Stimulated activated effector memory CD8-positive, alpha-beta T cell treated with anti-CD3 and anti-CD28 coated beads, Interleukin-12 subunit alpha, Interleukin-12 subunit beta, amount 100 ng/mL, for 72 hours (primary cell): Measurements from ENCODE around the gene PRKG1.

ENCODE experiments used
- ATAC-seq: fragments of 150-1000 bp; cut with Tn5 transposase; 2 replicates; pipeline ENCODE4 v1.10.0; 2021
- DNase-seq, 2 donors: peaks; one replicate each; pipeline ENCODE4 v3.0.0; 2021 to 2022; ENCODE audit warnings: low spot score in 2 of 2
- H3K27ac Mint-ChIP-seq: one replicate; pipeline ENCODE4 v1.8.0; 2022; ENCODE audit warnings: mild to moderate bottlenecking, mixed read lengths
- H3K36me3 Mint-ChIP-seq: one replicate; pipeline ENCODE4 v1.8.0; 2022; ENCODE audit warnings: mild to moderate bottlenecking, mixed read lengths
- H3K4me1 Mint-ChIP-seq: one replicate; pipeline ENCODE4 v1.8.0; 2022; ENCODE audit warnings: mixed read lengths
- H3K4me3 Mint-ChIP-seq: one replicate; pipeline ENCODE4 v1.8.0; 2022; ENCODE audit warnings: mild to moderate bottlenecking, mixed read lengths
- H3K9me3 Mint-ChIP-seq: one replicate; pipeline ENCODE4 v1.8.0; 2022; ENCODE audit warnings: mixed read lengths

Gene PRKG1

DNA sequence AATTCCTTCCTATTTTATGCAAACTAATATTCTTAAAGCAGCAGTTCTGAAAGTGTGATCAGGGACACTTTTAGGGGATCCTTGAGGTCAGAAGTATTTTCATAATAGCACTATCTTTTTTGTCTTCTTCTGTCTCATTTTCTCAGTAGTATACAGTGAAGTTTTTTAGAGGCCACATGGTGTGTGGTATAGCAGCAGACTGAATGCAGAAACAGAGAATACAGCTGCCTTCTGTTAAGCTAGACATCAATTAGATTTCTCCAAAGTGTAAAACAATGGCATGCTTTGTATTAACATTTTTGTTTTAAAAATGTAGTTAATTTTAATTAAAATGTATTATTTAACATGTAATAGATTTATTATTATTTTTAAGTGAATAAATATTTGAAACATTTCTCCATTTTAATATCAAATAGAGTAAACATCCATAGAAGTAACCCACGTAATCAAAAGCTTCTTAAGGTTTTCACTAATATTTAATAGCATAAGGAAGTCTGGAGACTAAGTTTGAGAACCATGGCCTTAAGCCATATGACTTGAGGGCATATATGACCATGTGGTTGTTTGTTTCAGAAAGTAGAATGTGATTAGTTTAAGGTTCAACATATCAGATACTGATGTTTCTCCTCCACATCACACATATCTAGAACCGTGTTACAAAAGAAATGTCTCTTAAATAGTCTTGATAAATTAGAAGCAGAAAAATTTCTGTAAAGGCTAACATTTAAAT lies 94.0 kb downstream of the PRKG1 start:
- DNase-seq (no peak), ATAC-seq (no peak)
- no peak overlapping the region for H3K4me3 Mint-ChIP-seq
- no peak overlapping the region for H3K27ac Mint-ChIP-seq
- H3K36me3 Mint-ChIP-seq, result no peaks in the 10 kb centered on the region
- no peaks in the 10 kb centered on the region for H3K4me1 Mint-ChIP-seq
- H3K9me3 Mint-ChIP-seq, result no peaks in the 10 kb centered on the region

DNA sequence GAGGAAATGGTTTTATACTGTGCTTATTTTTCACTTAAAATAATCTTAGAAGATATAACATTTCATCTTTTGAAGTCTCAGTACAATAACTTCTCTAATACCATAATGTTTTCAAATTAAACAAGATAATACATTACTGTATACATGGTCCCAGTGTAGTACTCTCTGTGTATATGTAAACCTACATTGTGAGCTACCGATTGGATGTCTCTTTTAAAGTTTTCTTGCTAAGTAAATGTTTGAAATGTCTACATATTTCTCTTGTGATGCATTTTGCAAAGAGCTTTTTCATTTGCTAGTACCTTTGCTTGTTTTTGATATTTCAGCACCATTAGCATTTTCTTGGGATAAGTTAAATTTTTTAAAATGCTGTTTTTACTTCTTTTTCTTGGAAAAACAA lies 94.8 kb downstream of the PRKG1 start:
- Mint-ChIP-seq H3K9me3 (no peaks in the 10 kb centered on the region), H3K4me1 (no peaks in the 10 kb centered on the region), H3K36me3 (no peaks in the 10 kb centered on the region), H3K4me3 (no peak overlapping the region), H3K27ac (no peak overlapping the region)
- no peak for DNase-seq
- ATAC-seq, result no peak

DNA sequence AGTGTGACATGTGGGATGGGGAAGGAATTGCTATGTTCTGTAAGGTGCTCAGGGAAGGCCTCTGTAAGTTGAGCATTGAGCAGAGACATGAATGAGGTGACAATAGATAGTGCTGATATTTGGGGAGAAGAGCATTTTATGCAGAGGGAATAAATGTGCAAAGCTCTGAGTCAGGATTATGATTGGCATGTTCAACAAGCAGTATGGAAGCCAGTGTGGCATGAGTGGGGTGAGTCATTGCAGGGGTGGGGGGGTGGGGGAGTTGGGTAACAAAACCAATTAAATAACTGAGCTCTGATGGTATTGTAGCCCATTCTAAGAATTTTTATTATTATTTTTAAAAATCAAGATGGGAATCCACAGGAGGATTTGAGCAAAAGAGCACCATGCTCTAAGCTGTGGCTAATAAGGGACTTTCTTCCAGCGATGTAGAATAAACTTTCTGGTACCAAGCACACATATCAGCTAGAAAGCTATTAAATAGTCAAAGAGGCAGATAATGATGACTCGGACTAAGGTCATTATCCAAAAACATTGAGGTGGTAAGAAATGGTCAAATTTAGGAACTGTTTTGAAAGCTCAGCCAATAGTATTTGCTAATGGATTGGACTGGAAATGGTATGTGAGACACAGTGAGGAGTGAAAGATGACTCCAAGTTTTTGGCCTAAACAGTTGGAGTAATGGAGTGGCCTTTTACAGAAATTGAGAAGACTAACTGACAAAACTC lies 96.4 kb downstream of the PRKG1 start:
- DNase-seq (no peak), ATAC-seq (no peak)
- H3K4me3 Mint-ChIP-seq, result no peak overlapping the region
- no peaks in the 10 kb centered on the region for H3K36me3 Mint-ChIP-seq
- H3K27ac Mint-ChIP-seq, result no peak overlapping the region
- no peaks in the 10 kb centered on the region for H3K9me3 Mint-ChIP-seq
- no peaks in the 10 kb centered on the region for H3K4me1 Mint-ChIP-seq

DNA sequence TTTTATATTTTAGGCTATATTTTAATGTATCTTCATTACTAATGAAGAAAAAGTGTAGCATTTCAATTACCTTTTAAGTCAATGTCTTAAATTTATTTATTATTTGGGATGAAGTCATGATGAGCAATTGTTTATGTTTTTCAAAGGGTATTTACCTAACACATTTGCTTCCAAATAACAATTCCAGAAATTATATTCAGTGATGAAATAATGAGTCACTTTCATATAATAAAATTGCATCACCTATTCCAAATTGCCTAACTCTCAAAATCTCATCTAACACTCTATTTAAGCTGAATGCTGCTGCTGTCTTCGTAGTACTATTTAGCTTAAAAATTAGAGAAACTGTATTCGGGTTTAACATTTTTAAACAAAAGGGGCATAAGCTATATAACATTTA lies 97.7 kb downstream of the PRKG1 start:
- Mint-ChIP-seq H3K36me3 (no peaks in the 10 kb centered on the region), H3K4me3 (no peak overlapping the region), H3K4me1 (no peaks in the 10 kb centered on the region), H3K9me3 (no peaks in the 10 kb centered on the region), H3K27ac (no peak overlapping the region)
- no peak for DNase-seq
- ATAC-seq, result no peak

DNA sequence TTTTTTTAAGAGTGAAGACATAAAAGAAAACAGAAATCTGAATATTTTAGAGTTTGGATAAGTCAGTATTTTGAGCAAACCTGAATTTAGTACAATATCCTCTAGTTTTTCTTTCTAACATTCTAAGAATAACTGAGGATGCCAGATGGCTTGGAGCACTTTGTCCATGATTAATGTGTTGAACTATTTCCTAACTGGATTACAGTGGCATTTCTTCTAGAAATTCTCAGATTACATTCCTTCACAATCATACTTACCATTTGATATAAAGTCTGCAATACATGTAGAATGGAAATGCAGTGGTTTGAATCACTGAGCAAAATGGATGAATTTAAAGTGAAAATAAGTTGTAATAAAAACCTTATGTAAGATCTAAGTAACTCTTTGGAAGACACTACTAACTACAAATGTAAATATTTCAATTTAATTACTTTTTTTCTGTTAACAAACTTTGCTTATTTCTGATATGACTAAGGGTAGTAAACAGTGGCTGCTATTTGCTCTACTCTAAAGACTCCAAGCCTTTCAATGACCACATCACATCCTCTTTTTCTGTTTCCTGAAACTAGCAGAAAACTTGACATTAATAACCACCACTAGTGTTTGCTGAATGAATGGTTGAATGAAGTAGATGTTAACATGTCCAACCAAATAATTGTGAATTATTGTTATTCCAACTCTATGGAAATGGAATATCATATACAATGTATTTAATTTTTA lies 102.8 kb downstream of the PRKG1 start:
- H3K36me3 Mint-ChIP-seq, result no peaks in the 10 kb centered on the region
- H3K9me3 Mint-ChIP-seq, result no peaks in the 10 kb centered on the region
- no peak overlapping the region for H3K4me3 Mint-ChIP-seq
- no peak overlapping the region for H3K27ac Mint-ChIP-seq
- DNase-seq (no peak), ATAC-seq (no peak)
- no peaks in the 10 kb centered on the region for H3K4me1 Mint-ChIP-seq

DNA sequence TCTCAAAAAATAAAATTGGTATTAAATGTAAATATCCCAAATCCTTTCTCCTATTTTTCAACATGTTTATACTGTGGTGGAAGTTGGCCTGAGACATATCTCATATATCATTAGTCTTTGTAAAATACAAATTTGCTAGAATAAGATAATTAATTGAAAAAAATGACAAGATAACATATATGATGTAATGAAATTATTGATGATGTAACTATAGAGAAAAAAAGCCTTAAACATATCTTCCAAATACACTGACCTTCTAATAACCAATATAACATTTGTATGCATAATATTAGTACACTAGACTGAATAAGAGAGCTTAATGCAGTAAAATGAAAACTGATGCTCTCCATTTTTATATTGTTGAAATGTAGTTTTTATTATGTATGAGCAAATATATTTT lies 104.3 kb downstream of the PRKG1 start:
- ATAC-seq, result no peak
- H3K27ac Mint-ChIP-seq, result no peak overlapping the region
- H3K36me3 Mint-ChIP-seq, result no peaks in the 10 kb centered on the region
- DNase-seq, result no peak
- H3K9me3 Mint-ChIP-seq, result no peaks in the 10 kb centered on the region
- H3K4me3 Mint-ChIP-seq, result no peak overlapping the region
- H3K4me1 Mint-ChIP-seq, result no peaks in the 10 kb centered on the region

DNA sequence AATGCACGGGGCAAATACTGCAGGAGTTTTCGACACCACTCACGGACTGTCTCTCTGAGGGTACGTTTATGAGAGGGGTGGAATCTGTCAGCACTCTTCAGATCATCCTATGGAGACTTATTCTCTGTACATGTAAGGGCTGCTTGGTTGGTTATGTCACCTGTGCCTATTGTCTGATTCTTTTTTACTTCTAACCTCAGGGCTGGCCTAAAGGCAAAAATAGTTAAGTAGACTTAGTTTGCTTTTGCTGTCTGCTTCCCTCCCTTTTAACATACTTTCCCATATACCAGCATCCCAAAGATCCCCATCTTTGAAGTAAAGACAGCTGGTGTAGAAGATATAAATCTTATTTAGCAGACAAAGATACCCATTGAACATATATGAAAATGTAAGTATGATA lies 105.9 kb downstream of the PRKG1 start:
- no peak for DNase-seq
- no peak for ATAC-seq
- H3K4me3 Mint-ChIP-seq, result no peak overlapping the region
- H3K36me3 Mint-ChIP-seq, result no peaks in the 10 kb centered on the region
- no peaks in the 10 kb centered on the region for H3K4me1 Mint-ChIP-seq
- no peaks in the 10 kb centered on the region for H3K9me3 Mint-ChIP-seq
- H3K27ac Mint-ChIP-seq, result no peak overlapping the region

DNA sequence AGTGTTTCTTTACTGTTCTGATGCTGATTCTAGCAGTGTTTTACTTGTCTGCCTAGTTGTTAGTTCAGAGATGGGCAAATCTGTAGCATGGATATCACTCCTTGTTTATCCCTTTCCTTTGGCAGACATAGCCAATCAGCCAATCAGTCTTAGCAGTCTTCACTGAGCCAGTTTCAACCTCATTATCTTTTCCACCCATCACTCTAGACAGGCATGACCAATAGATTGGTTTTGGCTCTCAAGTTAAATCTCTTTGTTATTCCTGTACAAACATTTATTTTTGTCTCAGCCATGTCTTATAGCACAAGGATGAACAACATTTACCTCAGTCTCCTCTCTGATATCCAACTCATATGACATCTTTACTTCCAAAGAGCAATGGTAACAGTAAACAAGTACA lies 109.5 kb downstream of the PRKG1 start:
- Mint-ChIP-seq H3K4me1 (no peaks in the 10 kb centered on the region), H3K9me3 (no peaks in the 10 kb centered on the region), H3K27ac (no peak overlapping the region), H3K36me3 (no peaks in the 10 kb centered on the region), H3K4me3 (no peak overlapping the region)
- ATAC-seq, result no peak
- DNase-seq, result no peak

DNA sequence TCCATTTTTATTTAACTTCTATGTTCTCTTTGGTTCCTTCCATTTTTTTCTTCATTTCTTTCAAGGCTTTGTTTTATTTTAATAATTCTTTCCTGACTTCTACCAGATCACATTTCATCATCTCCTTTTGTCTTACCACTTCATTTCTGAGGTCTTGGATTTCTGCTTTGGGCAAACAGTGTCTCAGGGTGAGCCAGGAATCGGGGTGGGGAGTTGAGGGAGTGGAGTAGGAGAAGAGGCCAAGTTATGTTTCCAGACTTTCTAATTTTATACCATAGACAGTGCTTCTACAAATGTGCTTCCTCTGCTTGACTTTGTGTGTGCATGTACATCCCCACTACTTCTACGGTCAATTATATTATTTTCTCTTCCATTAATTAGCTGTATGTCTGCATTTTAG lies 112.1 kb downstream of the PRKG1 start:
- Mint-ChIP-seq H3K4me1 (no peaks in the 10 kb centered on the region), H3K27ac (no peak overlapping the region), H3K9me3 (no peaks in the 10 kb centered on the region), H3K36me3 (no peaks in the 10 kb centered on the region), H3K4me3 (no peak overlapping the region)
- ATAC-seq, result no peak
- no peak for DNase-seq

DNA sequence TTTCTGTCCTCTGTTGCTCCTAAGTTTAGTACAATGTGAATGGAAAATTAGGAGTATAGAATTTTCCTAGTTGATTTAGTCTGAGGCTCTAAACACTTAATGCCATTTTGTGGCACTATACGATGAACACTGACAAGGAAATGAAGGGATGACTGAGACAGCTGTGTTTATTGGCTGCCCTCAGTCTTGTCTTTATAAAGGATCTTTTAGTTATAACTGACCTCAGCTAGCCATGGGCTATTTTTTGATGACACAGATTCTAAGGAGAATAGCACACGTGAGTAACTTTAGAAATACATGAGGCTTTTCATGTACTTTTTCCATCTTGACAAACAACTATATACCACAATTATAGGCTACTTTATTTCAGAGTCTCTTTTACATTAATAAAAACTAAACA lies 113.7 kb downstream of the PRKG1 start:
- no peak for ATAC-seq
- H3K36me3 Mint-ChIP-seq, result no peaks in the 10 kb centered on the region
- no peaks in the 10 kb centered on the region for H3K4me1 Mint-ChIP-seq
- H3K9me3 Mint-ChIP-seq, result no peaks in the 10 kb centered on the region
- no peak for DNase-seq
- no peak overlapping the region for H3K27ac Mint-ChIP-seq
- no peak overlapping the region for H3K4me3 Mint-ChIP-seq

DNA sequence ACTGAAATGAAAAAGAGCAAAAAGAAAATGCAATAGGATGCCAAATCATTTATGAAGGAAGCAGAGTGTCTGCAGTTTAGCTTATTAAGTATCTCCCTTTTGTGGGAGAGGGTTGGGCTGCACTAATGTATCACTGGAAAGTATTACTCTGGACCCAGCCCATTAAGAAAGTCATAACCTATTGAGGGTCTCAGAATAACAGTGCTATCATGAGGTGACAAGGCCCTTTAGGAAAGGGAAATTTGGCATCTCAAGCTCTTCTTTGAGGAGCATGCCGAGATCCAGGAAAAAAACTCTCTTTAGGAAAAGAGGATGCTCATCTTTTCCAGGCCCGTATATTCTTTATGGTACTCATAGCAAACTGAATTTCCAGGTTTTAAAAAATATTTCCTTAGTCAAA lies 114.6 kb downstream of the PRKG1 start:
- no peak overlapping the region for H3K27ac Mint-ChIP-seq
- DNase-seq, result no peak
- ATAC-seq, result no peak

DNA sequence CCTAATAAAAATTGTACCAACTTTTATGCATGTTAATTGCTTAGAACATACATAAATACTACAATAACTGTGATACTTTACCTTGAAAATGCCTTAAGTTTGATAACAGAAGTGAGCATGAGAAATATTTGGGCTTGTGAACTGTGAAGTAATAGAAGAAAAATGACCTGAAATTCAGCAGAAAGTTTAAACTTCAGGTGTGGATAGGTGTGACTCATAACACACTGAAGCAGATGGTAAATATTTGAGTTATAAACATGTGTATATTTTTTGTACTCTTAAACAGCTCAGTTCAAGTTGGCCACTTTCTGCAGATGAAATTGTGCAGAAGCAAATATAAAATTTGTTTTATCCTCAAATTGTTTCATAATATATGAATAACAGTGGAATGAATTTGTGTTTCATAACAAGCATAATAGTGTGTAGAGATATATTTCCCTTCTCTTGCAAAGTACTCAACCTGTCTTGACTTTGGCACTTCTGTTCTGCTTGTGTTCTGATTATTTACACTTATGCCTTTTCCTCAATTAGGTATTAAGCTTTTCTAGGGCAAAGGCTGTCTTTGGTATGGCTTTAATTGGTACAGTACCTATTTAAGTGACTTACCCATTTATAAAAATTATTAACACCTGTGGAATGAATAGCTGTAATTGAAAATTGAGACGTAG lies 122.4 kb downstream of the PRKG1 start:
- Mint-ChIP-seq H3K27ac (no peak overlapping the region), H3K9me3 (no peaks in the 10 kb centered on the region), H3K4me3 (no peak overlapping the region), H3K4me1 (no peaks in the 10 kb centered on the region), H3K36me3 (no peaks in the 10 kb centered on the region)
- DNase-seq, result no peak
- ATAC-seq, result no peak

More for the DNA sequence above, 114.6 kb downstream of the PRKG1 start:
- Mint-ChIP-seq H3K4me1 (no peaks in the 10 kb centered on the region), H3K4me3 (no peak overlapping the region), H3K9me3 (no peaks in the 10 kb centered on the region), H3K36me3 (no peaks in the 10 kb centered on the region)

DNA sequence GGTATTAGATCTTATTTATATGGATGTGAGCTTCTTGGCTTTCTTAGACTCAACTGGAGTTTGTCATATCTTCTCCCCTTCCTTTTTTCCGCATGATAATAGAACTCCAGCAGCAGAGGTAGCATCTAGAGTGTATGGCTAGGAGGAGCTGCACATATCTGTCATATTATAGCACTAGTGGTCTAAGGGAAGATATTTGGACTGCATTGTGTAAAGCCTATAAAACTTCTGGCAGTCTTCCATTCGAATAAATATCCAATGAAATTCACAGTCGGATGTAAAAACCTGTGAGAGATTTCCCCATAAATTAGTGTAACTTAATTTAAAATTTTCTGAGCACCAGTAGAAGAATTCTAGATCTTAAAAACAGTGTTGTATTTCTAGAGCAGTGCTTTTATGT lies 123.9 kb downstream of the PRKG1 start:
- no peak for ATAC-seq
- H3K9me3 Mint-ChIP-seq, result no peaks in the 10 kb centered on the region
- no peak overlapping the region for H3K4me3 Mint-ChIP-seq
- H3K36me3 Mint-ChIP-seq, result no peaks in the 10 kb centered on the region
- no peaks in the 10 kb centered on the region for H3K4me1 Mint-ChIP-seq
- DNase-seq, result no peak
- H3K27ac Mint-ChIP-seq, result no peak overlapping the region

DNA sequence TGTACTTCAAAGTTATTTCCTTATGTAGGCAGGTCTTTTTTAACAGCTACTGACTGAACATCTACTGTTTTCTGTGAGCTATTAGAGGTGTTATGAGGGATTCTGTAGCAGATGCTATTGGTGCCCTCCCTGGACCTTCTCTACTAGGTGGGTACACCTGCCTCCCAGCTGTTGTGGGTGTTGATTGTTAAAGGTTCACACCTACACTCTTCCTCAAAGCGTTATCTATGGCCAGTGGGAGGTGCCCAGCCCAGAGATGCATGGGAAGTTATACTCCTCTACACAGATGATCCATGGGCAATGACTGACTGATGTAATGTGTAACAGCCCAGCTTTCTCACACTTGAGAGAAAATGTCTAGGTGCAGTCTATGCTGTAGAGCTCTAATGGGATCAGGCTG lies 127.7 kb downstream of the PRKG1 start:
- Mint-ChIP-seq H3K4me3 (no peak overlapping the region), H3K36me3 (no peaks in the 10 kb centered on the region), H3K4me1 (no peaks in the 10 kb centered on the region), H3K27ac (no peak overlapping the region), H3K9me3 (no peaks in the 10 kb centered on the region)
- ATAC-seq (peak; percentile 32), DNase-seq (no peak)

DNA sequence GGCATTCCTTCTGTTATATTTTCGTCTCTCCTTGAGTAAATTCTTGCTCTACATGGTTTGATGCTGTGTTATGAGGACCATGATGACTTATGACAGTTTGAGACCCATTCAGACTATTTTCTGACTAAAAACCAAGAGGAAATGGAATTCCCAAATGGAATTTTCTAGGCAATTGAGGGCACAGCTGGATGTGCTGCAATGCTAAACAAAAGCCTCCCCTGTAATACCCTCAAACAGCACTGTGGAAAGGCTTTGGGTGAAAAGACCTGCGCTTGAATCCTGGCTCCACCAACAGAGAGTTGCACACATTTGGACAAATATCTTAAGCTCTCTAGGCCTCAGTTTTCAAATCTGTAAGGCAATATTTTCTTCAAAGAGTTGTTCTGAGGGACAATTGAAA lies 129.1 kb downstream of the PRKG1 start:
- H3K36me3 Mint-ChIP-seq, result no peaks in the 10 kb centered on the region
- ATAC-seq (no peak), DNase-seq (no peak)
- H3K27ac Mint-ChIP-seq, result no peak overlapping the region
- H3K4me3 Mint-ChIP-seq, result no peak overlapping the region
- no peaks in the 10 kb centered on the region for H3K4me1 Mint-ChIP-seq
- H3K9me3 Mint-ChIP-seq, result no peaks in the 10 kb centered on the region
